Left lung (tissue), 10 donors: ENCODE data around the gene SRD5A2. TPM values are rescaled to one million over a fixed set of nuclear protein-coding genes. Genes with fewer than 3 reads are reported as not detected.

Experiments
- ATAC-seq: fragments of 200-7000 bp; cut with Tn5 transposase; one replicate; pipeline ENCODE4 v1.9.1; 2020; ENCODE audit warnings: moderate library complexity
- DNase-seq, 4 donors: peaks; one replicate each; pipeline ENCODE4 v3.0.0-alpha.2; 2013 to 2020
- H3K27ac ChIP-seq, 2 donors: fragments of 200-600 bp; sonication (generic) in 1 of 2; one replicate each; pipeline versions ENCODE4 v1.5.0 to v1.8.0; 2020 to 2021
- H3K27me3 ChIP-seq, 2 donors: fragments of 200-600 bp; sonication (generic) in 1 of 2; one replicate each; pipeline versions ENCODE4 v1.5.0 to v1.8.0; 2020 to 2021
- H3K36me3 ChIP-seq, 2 donors: fragments of 200-600 bp; sonication (generic) in 1 of 2; one replicate each; pipeline versions ENCODE4 v1.5.0 to v1.8.0; 2020 to 2021
- H3K4me1 ChIP-seq, 2 donors: fragments of 200-600 bp; one replicate each; pipeline ENCODE4 v1.8.0; 2021
- H3K4me3 ChIP-seq, 2 donors: fragments of 200-600 bp; sonication (generic) in 1 of 2; one replicate each; pipeline versions ENCODE4 v1.5.0 to v1.8.0; 2020 to 2021; ENCODE audit warnings: mild to moderate bottlenecking in 1 of 2
- H3K9me3 ChIP-seq, 2 donors: fragments of 200-600 bp; sonication (generic) in 1 of 2; one replicate each; pipeline versions ENCODE4 v1.5.0 to v1.8.0; 2020 to 2021
- CTCF ChIP-seq, 2 donors: fragments of 200-600 bp; sonication (generic) in 1 of 2; IDR thresholded peaks; one replicate each; pipeline versions ENCODE4 v1.5.0 to v1.8.0; 2021; ENCODE audit warnings: antibody characterized with exemption in 2 of 2
- intact Hi-C, 2 donors: fragments of 100-400 bp; cut with DNase I; formaldehyde crosslinking; loops; one replicate each; pipeline versions ENCODE4 v1.11.2 to v1.14.2; 2022
- polyA plus RNA-seq, 6 donors: library from polyadenylated mRNA; unstranded; fragments of 120-200 nt; gene quantifications; one replicate each; pipeline ENCODE4 v1.2.1, GENCODE V29; 2013; ENCODE audit not compliant: insufficient read length in 6 of 6
- total RNA-seq, 2 donors: library from RNA; stranded (reverse); fragmentation: NEBNext Ultra II Directional; extraction: Animal tissue kit (Norgen Biotek cat#: 25700); gene quantifications; one replicate each; pipeline ENCODE4 v1.2.1, GENCODE V29; 2021
- donor health status: DM: no; HTN: yes; CAD: no.
- donor health status: DM: no; HTN: no; CAD: no.

SRD5A2 gene
- total and polyA plus RNA-seq, 8 donors = 0.04 to 0.99 (median 0.46) TPM

GRCh38 chr2:31517442-31518203, 63.1 kb downstream of the SRD5A2 start:
- no peaks in the 10 kb centered on the region for H3K4me1 ChIP-seq
- no peaks in the 10 kb centered on the region for H3K36me3 ChIP-seq
- ATAC-seq = no peak
- H3K9me3 ChIP-seq = no peaks in the 10 kb centered on the region
- no peaks in the 10 kb centered on the region for H3K27me3 ChIP-seq
- no peak for TF ChIP-seq CTCF (IDR thresholded peaks at IDR 0.05)
- intact Hi-C loops = no loop called here
- H3K4me3 ChIP-seq = no peak overlapping the region
- H3K27ac ChIP-seq = no peak overlapping the region
- no peak for DNase-seq

GRCh38 chr2:31515586-31515985, 65.2 kb downstream of the SRD5A2 start:
- Histone ChIP-seq H3K4me1 (no peaks in the 10 kb centered on the region), H3K27me3 (no peaks in the 10 kb centered on the region), H3K4me3 (no peak overlapping the region), H3K9me3 (no peaks in the 10 kb centered on the region), H3K27ac (no peak overlapping the region), H3K36me3 (no peaks in the 10 kb centered on the region)
- DNase-seq (no peak), ATAC-seq (no peak)
- intact Hi-C loops = no loop called here
- TF ChIP-seq CTCF (IDR thresholded peaks at IDR 0.05) = no peak

GRCh38 chr2:31513553-31513952, 67.2 kb downstream of the SRD5A2 start:
- Histone ChIP-seq H3K27me3 (no peaks in the 10 kb centered on the region), H3K9me3 (no peaks in the 10 kb centered on the region), H3K36me3 (no peaks in the 10 kb centered on the region), H3K4me3 (no peak overlapping the region), H3K4me1 (no peaks in the 10 kb centered on the region), H3K27ac (no peak overlapping the region)
- intact Hi-C loops = no loop called here
- no peak for DNase-seq
- no peak for TF ChIP-seq CTCF (IDR thresholded peaks at IDR 0.05)
- ATAC-seq = no peak

GRCh38 chr2:31511376-31511775, 69.4 kb downstream of the SRD5A2 start:
- Histone ChIP-seq H3K36me3 (no peaks in the 10 kb centered on the region), H3K27me3 (no peaks in the 10 kb centered on the region), H3K4me1 (no peaks in the 10 kb centered on the region), H3K9me3 (no peaks in the 10 kb centered on the region), H3K4me3 (no peak overlapping the region), H3K27ac (no peak overlapping the region)
- DNase-seq (no peak), ATAC-seq (no peak)
- intact Hi-C loops = no loop called here
- no peak for TF ChIP-seq CTCF (IDR thresholded peaks at IDR 0.05)

- DNase-seq = no peak
- no peaks in the 10 kb centered on the region for H3K4me1 ChIP-seq
- intact Hi-C loops = no loop called here
- no peak for TF ChIP-seq CTCF (IDR thresholded peaks at IDR 0.05)
- H3K9me3 ChIP-seq = no peaks in the 10 kb centered on the region
- ATAC-seq = no peak
- H3K36me3 ChIP-seq = no peaks in the 10 kb centered on the region
- H3K4me3 ChIP-seq = no peak overlapping the region
- H3K27me3 ChIP-seq = no peaks in the 10 kb centered on the region
- no peak overlapping the region for H3K27ac ChIP-seq
Observed at GRCh38 chr2:31505111-31505510, 75.6 kb downstream of the SRD5A2 start.
